HUES6 (cell line): ENCODE results near the gene ZNF367.

Experiments
- H3K27ac ChIP-seq: 2 replicates; pipeline ENCODE4 v1.7.0; 2013; ENCODE audit warnings: low read depth, mild to moderate bottlenecking, low read length, inconsistent platforms
- H3K27me3 ChIP-seq: 2 replicates; pipeline ENCODE4 v1.6.1; 2013; ENCODE audit warnings: low read length; ENCODE audit not compliant: control insufficient read depth, insufficient read depth
- H3K36me3 ChIP-seq: 2 replicates; pipeline ENCODE4 v1.6.1; 2013; ENCODE audit warnings: low read length; ENCODE audit not compliant: control insufficient read depth, insufficient read depth
- H3K4me1 ChIP-seq: 2 replicates; pipeline ENCODE4 v1.6.1; 2013; ENCODE audit warnings: low read length; ENCODE audit not compliant: control insufficient read depth, insufficient read depth
- H3K4me3 ChIP-seq: 2 replicates; pipeline ENCODE4 v1.5.1; 2013; ENCODE audit warnings: low read depth, low read length
- H3K9ac ChIP-seq: one replicate; pipeline ENCODE4 v1.6.1; 2013; ENCODE audit warnings: mild to moderate bottlenecking, low read length
- H3K9me3 ChIP-seq: 2 replicates; pipeline ENCODE4 v1.6.1; 2013; ENCODE audit warnings: low read depth, low read length; ENCODE audit not compliant: control insufficient read depth, insufficient read depth

Gene ZNF367

GRCh38 chr9:96395964-96396363, 22.2 kb downstream of the ZNF367 start:
- Histone ChIP-seq H3K9ac (no peak overlapping the region), H3K27ac (no peak overlapping the region), H3K4me3 (no peak overlapping the region), H3K36me3 (peaks cover 31% of the 10 kb centered on the region), H3K9me3 (peaks cover 7% of the 10 kb centered on the region; the same call in 1 of the 2 replicates), H3K4me1 (peaks cover 21% of the 10 kb centered on the region), H3K27me3 (no peaks in the 10 kb centered on the region)

DNA sequence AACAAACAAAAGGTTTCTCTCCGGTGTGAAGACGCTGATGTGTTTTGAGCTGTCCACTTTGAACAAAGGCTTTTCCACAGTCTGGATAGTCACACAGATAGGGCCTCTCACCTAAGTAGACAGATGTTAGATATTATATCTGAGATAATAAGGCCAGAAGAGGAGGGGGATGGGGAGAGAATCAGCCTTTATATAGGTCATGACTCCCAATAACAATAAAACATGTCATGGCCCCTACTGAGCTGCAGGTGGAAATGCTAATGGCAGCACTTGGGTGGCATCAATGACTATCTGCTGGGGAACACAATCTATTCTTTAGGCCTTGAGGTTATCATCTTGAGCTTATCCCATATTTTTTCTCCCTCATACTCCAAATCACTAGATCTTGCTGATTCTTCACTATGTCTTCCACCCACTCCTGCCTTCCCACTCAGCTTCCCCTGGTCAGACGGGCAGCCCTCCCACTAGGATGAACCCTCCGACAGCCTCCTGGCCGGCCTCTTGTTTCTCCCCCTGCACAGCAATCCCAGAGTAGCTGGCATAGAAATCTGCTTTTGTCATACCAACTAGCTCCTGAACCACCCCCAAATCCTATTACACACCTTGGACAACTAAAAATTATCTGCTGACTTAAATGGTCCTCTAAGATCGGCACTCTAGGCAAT, 23.2 kb downstream of the ZNF367 start:
- Histone ChIP-seq H3K4me3 (no peak overlapping the region), H3K9me3 (no peaks in the 10 kb centered on the region), H3K27me3 (no peaks in the 10 kb centered on the region), H3K4me1 (peaks cover 21% of the 10 kb centered on the region), H3K27ac (no peak overlapping the region), H3K9ac (no peak overlapping the region), H3K36me3 (peaks cover 39% of the 10 kb centered on the region)

DNA sequence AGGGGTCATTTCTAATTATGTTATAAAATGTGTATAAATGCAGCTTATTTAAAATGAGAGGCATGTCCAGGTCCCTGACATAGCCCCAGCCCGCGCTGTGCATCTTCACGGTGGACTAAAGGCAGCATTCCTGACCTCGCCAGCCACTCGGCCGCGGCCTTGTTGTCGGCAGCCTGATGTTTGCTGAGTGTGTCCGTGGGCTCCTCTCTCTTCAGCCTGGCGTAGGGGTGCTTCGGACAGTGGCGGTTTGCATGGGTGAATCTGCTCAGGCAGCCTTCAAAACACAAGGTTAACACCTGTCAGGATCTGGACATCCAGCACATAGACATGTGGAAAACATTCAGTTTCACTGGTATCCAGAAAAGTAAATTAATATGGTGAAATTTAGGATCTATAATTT, 25.9 kb downstream of the ZNF367 start:
- Histone ChIP-seq H3K9me3 (no peaks in the 10 kb centered on the region), H3K27ac (no peak overlapping the region), H3K9ac (no peak overlapping the region), H3K36me3 (peaks cover 62% of the 10 kb centered on the region), H3K4me1 (peaks cover 14% of the 10 kb centered on the region; the same call in 1 of the 2 replicates), H3K4me3 (no peak overlapping the region), H3K27me3 (no peaks in the 10 kb centered on the region)

DNA sequence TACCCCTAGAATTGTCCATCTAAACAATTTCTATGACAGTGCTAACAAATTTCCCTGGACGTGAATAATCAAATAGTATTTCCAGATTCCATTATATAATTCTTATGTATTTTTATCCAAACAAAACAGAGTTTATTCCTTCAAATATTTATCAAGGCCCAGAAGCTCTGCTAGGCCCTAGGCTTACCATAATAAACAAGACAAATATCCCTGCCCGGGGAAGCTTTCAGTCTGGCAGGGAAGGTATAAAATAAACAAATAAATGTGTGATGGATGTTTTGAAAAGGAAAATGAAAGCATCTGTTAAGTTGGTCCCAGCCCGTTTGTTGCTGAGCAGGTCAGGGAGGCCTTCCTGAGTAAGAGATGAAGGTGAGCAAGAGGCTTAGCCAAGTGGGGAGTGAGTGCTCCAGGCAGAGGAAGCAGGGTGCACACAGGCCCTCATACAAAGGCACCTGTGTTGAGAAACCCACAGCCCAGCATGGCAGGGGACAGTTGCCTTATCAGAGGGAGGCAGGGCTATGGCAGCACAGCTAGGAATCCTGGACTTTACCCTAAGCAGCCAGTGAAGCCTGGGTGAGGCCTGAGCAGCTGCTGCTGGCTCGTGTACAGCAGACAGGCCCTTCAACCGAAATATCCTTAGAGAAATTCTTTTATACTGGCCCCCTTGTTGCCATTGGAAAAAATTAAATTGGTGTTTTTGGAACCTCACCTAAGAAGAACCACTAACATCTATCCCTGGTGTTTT, 27.0 kb downstream of the ZNF367 start:
- H3K27ac ChIP-seq, result no peak overlapping the region
- no peak overlapping the region for H3K9ac ChIP-seq
- peaks cover 14% of the 10 kb centered on the region; the same call in 1 of the 2 replicates for H3K4me1 ChIP-seq
- H3K9me3 ChIP-seq, result no peaks in the 10 kb centered on the region
- H3K4me3 ChIP-seq, result no peak overlapping the region
- no peaks in the 10 kb centered on the region for H3K27me3 ChIP-seq
- H3K36me3 ChIP-seq, result peaks cover 71% of the 10 kb centered on the region

- no peaks in the 10 kb centered on the region for H3K4me1 ChIP-seq
- H3K4me3 ChIP-seq, result no peak overlapping the region
- H3K27me3 ChIP-seq, result no peaks in the 10 kb centered on the region
- H3K9me3 ChIP-seq, result no peaks in the 10 kb centered on the region
- no peak overlapping the region for H3K9ac ChIP-seq
- H3K36me3 ChIP-seq, result peaks cover 68% of the 10 kb centered on the region
- no peak overlapping the region for H3K27ac ChIP-seq
These were observed 30.0 kb downstream of the ZNF367 start for GRCh38 chr9:96388144-96388543.

DNA sequence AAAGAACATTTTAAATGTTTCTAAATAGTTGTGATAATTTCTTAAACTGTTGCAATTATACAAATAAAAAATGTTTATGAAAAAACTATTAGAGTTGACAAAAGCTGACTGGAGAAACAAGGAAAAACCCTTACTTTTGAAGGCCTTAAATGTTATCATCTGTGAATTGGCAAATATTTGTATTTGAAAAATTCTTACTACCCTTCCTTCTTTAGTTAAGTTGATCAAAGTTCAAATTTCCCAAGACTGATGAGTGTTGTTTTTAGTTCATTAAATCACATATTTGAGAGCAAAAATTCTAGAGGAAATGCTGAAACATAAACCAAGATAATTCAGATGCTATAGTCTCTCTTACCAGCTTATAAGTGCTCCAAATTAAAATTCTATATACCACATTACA, 32.0 kb downstream of the ZNF367 start:
- Histone ChIP-seq H3K4me3 (no peak overlapping the region), H3K9ac (no peak overlapping the region), H3K4me1 (peaks cover 6% of the 10 kb centered on the region), H3K27me3 (no peaks in the 10 kb centered on the region), H3K27ac (no peak overlapping the region), H3K36me3 (peaks cover 49% of the 10 kb centered on the region), H3K9me3 (no peaks in the 10 kb centered on the region)

GRCh38 chr9:96383165-96383942, 34.8 kb downstream of the ZNF367 start, which contains the start of gene SLC35D2:
SLC35D2 (minus strand) TSS chr9:96383711; CDS start chr9:96383634, 77 bp downstream.
- H3K36me3 ChIP-seq, result peaks cover 26% of the 10 kb centered on the region
- H3K9ac ChIP-seq, result peak within 1 kb of the TSS; percentile 59
- H3K27me3 ChIP-seq, result no peaks in the 10 kb centered on the region
- H3K9me3 ChIP-seq, result no peaks in the 10 kb centered on the region
- peak within 1 kb of the TSS; percentile 77 for H3K4me3 ChIP-seq
- peaks cover 6% of the 10 kb centered on the region for H3K4me1 ChIP-seq
- no peak within 1 kb of the TSS for H3K27ac ChIP-seq

GRCh38 chr9:96382839-96383164, 35.4 kb downstream of the ZNF367 start:
- H3K27ac ChIP-seq, result no peak overlapping the region
- no peaks in the 10 kb centered on the region for H3K27me3 ChIP-seq
- H3K9me3 ChIP-seq, result no peaks in the 10 kb centered on the region
- peaks cover 21% of the 10 kb centered on the region for H3K36me3 ChIP-seq
- H3K4me3 ChIP-seq, result peak overlapping the region; percentile 77
- peaks cover 6% of the 10 kb centered on the region for H3K4me1 ChIP-seq
- H3K9ac ChIP-seq, result peak overlapping the region; percentile 59

DNA sequence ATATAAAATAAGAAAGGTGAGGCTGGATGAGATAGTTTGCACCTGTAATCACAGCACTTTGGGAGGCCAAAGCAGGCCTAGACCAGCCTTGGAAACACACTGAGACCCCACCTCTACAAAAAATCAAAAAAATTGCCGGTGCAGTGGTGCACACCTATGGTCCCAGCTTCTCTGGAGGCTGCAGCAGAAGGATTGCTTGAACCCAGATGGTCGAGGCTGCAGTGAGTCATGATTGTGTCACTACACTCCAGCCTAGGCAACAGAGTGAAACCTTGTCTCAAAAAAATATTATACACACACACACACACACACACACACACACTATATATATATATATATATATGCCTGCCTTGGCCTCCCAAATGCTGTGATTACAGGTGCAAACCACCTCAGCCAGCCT, 36.0 kb downstream of the ZNF367 start:
- Histone ChIP-seq H3K9me3 (no peaks in the 10 kb centered on the region), H3K4me1 (peaks cover 13% of the 10 kb centered on the region), H3K4me3 (peak overlapping the region; percentile 77; the same call in 1 of the 2 replicates), H3K9ac (no peak overlapping the region), H3K36me3 (peaks cover 15% of the 10 kb centered on the region), H3K27me3 (no peaks in the 10 kb centered on the region), H3K27ac (no peak overlapping the region)

- no peak overlapping the region for H3K27ac ChIP-seq
- peaks cover 17% of the 10 kb centered on the region for H3K4me1 ChIP-seq
- no peaks in the 10 kb centered on the region for H3K9me3 ChIP-seq
- no peak overlapping the region for H3K9ac ChIP-seq
- H3K36me3 ChIP-seq, result peaks cover 10% of the 10 kb centered on the region
- no peak overlapping the region for H3K4me3 ChIP-seq
- no peaks in the 10 kb centered on the region for H3K27me3 ChIP-seq
These were observed 36.5 kb downstream of the ZNF367 start for GRCh38 chr9:96381696-96382095.

- Histone ChIP-seq H3K9ac (no peak overlapping the region), H3K27me3 (no peaks in the 10 kb centered on the region), H3K4me3 (no peak overlapping the region), H3K4me1 (peaks cover 17% of the 10 kb centered on the region), H3K27ac (no peak overlapping the region), H3K36me3 (0 out of 2 replicates have a peak, but pooled peaks cover 7% of the 10 kb centered on the region), H3K9me3 (no peaks in the 10 kb centered on the region)
These were observed 37.0 kb downstream of the ZNF367 start for GRCh38 chr9:96381125-96381524.
